Coronary artery (tissue), 2 donors: ENCODE results near the gene BEGAIN.

Experiments used
- DNase-seq: peaks from one replicate; pipeline ENCODE4 v3.0.0-alpha.2; 2017; ENCODE audit warnings: low spot score
- H3K27ac ChIP-seq, 2 donors: fragments of 200-600 bp; sonication (generic); one replicate each; pipeline ENCODE4 v1.5.1; 2016 to 2019
- H3K4me3 ChIP-seq: fragments of 200-600 bp; sonication (generic); 2 replicates; pipeline ENCODE4 v1.5.1; 2016; ENCODE audit warnings: mild to moderate bottlenecking, moderate library complexity
- TF ChIP-seq, protein P1 (sequence below): fragments of 200-600 bp; sonication (generic); IDR thresholded peaks from one replicate; pipeline ENCODE4 v1.5.1; 2019; ENCODE audit warnings: antibody characterized with exemption

The BEGAIN gene

DNA sequence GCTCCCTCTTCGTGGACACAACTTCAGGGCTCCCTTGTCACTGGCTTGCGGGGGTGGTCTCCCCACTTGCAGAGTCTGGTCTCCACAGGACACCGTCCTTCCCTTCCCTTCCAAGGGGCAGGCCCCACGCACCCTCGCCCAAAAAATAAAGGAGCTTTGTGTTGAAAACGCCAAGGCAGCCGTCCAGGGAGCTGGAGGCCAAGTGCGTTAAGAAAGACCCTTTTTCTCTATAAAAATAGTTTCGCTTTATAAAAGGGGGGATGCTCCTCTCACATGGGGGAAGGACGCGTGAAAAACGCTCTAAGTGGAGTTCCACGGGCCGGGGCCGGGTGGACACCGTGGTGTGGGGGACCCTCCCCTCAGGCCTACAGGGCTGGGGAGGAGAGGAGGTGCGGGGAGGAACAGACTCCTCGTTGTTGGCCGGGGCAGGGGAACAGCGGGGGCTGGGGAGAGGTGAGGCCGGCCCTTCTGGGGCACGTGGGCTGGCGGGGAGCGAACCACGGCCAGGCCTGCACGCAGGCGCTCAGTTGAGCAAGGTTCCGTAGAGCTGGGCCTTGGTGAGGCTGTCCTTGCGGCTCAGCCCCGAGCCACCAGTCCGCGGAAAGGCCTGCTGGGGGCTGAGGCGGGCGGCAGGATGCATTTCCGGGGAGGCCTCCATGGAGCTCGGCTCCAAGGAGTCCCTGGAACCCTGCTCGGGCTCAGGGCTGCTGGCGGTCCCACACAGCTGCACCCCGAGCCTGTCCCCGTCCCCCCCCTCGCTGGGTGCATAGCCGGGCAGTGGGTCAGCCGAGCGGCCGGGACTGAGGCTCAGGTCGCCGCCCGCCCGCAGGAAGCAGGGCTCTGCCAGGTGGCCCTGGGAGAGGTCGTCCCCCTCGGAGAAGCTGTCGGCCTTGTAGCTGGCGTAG, 49.5 kb downstream of the BEGAIN start:
- TF ChIP-seq, protein P1, sequence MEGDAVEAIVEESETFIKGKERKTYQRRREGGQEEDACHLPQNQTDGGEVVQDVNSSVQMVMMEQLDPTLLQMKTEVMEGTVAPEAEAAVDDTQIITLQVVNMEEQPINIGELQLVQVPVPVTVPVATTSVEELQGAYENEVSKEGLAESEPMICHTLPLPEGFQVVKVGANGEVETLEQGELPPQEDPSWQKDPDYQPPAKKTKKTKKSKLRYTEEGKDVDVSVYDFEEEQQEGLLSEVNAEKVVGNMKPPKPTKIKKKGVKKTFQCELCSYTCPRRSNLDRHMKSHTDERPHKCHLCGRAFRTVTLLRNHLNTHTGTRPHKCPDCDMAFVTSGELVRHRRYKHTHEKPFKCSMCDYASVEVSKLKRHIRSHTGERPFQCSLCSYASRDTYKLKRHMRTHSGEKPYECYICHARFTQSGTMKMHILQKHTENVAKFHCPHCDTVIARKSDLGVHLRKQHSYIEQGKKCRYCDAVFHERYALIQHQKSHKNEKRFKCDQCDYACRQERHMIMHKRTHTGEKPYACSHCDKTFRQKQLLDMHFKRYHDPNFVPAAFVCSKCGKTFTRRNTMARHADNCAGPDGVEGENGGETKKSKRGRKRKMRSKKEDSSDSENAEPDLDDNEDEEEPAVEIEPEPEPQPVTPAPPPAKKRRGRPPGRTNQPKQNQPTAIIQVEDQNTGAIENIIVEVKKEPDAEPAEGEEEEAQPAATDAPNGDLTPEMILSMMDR, result no peak
- Histone ChIP-seq H3K4me3 (no peak overlapping the region), H3K27ac (peak overlapping the region in 1 of 2 donors; percentile 17)
- DNase-seq, result peak; percentile 65

DNA sequence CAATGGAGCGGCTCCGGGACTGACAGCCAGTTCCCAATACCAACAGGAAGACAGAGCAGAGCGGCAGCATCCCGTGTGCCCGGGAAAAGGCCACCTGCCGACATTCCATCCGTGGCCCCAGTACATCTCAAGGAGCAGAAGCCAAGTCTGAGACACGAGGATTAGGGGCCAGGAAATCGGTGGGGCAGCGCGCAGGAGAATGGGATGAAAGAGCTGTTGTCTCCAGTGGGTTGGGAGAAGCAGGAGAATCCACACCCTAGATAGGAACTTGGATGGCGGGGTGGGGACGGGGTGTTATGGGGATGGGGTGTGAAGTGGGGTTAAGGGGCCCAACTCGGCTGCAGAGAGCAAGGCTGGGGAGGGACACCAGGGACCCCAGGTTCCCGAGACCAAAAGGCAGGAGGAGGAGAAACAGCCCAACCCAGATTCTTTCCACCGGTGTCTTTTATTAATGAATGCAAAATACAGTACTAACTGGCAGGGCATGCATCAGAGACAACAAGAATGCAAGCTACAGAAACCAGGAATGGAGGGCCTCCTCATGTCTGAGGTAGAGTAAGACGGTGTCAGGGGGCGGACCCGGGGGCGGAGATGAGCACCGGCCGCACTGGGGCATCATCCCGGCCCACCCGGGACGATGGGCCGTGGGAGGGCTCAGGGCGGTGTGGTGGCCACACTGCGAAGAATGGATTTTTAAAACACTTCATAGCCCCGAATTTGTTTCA, 50.3 kb downstream of the BEGAIN start:
- Histone ChIP-seq H3K4me3 (no peak overlapping the region), H3K27ac (peak overlapping the region in 1 of 2 donors; percentile 17)
- DNase-seq, result peak; percentile 70
- TF ChIP-seq, protein P1, result no peak

DNA sequence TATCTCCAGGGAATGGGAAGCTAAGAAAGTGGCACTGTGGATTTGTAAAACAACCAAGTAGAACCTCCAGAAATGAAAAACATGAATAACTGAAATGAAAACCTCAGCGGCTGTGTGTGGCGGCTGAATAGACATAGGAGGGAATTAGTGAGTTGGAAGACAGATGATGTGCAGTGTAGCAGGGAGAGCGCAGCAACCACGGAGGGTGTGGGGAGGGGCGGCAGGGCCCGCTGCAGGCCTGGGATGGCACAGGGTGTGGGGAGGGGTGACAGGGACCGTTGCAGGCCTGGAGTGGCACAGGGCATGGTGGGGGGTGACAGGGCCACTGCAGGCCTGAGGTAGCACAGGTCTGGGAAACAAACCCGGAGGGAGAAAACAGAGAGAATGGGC, 51.1 kb downstream of the BEGAIN start:
- TF ChIP-seq, protein P1, result no peak
- H3K27ac ChIP-seq, result no peak overlapping the region
- no peak overlapping the region for H3K4me3 ChIP-seq
- DNase-seq, result no peak

DNA sequence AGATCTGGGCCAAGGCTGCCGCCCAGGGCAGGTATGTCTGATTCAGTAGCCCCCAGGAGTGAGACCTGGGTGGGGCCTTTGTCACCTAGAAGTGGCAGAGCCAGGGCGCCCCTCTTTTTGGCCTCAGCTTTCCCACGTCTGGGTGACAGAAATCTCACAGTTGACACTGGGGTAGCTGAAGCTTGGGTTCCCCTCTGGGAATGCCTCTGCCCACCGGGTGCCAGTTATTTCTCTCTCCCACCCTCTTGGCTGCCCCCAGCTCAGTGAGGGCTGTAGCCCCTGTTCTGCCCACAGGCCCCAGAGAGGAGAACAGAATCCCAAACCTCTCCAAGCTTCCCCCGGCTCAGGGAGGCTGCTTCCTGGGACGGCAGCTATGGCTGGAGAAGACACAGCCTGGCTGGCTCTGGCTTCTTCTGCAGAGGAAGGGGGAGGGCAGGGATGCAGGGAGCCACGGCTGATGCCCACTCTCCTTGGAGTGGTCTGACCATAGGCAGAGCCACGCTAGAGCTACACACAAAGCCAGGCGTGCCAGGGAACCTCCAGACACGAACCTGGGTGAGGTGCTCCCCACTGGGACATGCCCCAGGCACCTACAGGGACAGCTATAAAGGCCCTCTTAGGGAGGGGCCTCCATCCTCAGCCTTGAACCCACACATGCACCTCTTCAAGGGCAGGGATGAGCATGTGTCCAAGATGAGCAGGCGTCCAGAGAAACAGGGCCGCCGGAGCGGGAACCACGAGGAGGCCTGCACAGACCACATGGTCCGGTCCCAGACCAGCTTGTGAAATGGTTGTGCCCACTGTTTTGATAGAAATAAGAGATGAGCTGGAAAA, 51.7 kb downstream of the BEGAIN start:
- H3K27ac ChIP-seq, result no peak overlapping the region
- no peak overlapping the region for H3K4me3 ChIP-seq
- TF ChIP-seq, protein P1, result no peak
- peak; percentile 55 for DNase-seq

DNA sequence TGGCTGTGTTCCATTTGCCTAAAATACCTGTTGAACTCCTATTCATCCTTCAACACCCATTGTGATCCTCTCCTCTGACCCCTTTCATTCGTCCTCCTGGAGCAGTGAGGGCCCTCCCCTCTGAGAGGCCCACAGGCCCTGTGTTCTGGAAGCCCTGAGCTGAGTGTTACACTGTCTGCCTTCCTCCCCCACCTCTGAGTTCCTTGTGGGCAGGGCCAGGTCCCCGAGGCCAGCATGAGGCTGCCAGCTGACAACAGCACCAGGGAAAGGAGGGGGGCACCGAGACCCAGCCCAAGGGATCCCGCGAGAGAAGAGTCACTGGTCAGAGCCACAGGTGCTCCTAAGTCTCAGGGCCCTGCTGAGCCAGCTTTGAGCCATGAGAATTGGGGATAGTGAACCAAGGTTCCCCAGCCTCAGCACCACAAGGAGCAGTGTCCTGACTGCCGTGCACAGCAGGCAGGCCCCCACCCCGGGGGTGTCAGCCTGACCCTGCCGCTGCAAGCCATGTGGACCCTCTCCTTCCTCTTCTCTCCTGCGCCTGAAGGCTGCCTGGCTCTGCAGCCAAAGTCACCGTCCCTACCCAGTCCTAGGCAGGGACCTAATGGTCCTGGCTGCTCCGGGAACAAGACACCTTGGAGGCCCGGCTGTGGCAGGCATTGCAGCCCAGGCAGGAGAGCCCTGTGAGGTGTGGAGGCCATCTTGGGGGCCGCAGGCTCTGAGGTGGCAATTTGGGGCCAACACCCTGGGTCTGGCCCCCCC, 52.5 kb downstream of the BEGAIN start:
- no peak for DNase-seq
- no peak overlapping the region for H3K27ac ChIP-seq
- no peak overlapping the region for H3K4me3 ChIP-seq
- TF ChIP-seq, protein P1, result no peak

DNA sequence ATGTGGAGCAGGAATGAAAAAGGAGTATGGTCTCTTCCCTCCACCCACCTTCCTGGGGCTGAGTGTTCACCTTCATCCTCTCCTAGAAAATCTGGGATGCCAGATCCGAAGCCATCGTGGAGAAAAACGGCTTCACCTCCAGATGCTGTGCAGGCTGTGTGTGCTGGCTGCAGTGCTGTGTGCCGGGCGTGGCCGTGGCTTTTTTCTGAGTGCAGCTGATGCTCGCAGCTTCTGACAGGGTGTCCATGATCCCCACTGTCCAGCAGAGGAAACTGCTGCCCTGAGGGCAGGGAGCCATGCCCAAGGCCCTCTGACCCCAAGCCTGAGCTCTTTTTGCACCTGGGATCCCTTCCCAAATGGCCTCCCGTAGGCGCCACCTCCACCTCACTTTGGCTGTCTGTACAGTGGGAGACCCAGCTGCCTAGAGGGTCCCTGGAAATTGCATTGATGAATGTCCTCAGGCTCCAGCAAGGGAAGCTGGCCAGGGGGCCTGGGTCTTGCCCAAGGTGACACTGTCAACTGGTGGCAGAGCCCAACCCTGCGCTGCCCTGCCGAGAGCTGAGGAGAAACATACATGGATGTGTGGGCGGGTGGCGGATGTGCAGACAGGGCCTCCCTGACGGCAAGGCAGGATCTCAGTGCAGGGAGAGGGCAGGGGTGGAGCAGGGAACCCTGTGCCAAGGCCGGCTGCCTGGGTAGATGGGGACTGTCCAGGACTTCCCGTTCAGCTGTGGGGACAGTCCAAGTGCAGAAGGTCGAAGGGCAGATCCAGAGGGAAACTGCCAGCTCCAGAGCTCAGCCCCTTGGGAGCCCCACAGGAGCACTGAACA, 53.3 kb downstream of the BEGAIN start:
- TF ChIP-seq, protein P1, result no peak
- H3K4me3 ChIP-seq, result no peak overlapping the region
- no peak for DNase-seq
- no peak overlapping the region for H3K27ac ChIP-seq
